Suprapubic skin (tissue), 4 donors: Measurements from ENCODE around the gene TMED10. TPM values are rescaled to one million over a fixed set of nuclear protein-coding genes. Genes with fewer than 3 reads are reported as not detected.

Experiments used
- DNase-seq, 2 donors: peaks; one replicate each; pipeline ENCODE4 v3.0.0-alpha.2; 2019; ENCODE audit warnings: low spot score in 2 of 2
- H3K27ac ChIP-seq: fragments of 200-600 bp; sonication (generic); one replicate; pipeline ENCODE4 v1.5.1; 2019
- H3K27me3 ChIP-seq: fragments of 200-600 bp; sonication (generic); one replicate; pipeline ENCODE4 v1.5.1; 2019
- H3K36me3 ChIP-seq: fragments of 200-600 bp; sonication (generic); one replicate; pipeline ENCODE4 v1.5.1; 2019
- H3K4me1 ChIP-seq: fragments of 200-600 bp; sonication (generic); one replicate; pipeline ENCODE4 v1.5.1; 2019
- H3K4me3 ChIP-seq: fragments of 200-600 bp; sonication (generic); one replicate; pipeline ENCODE4 v1.5.1; 2019; ENCODE audit warnings: mild to moderate bottlenecking
- H3K9me3 ChIP-seq: fragments of 200-600 bp; sonication (generic); one replicate; pipeline ENCODE4 v1.5.1; 2019
- EP300 ChIP-seq: sonication (generic); formaldehyde crosslinking; IDR thresholded peaks from one replicate; pipeline ENCODE4 v1.6.1; 2017; ENCODE audit warnings: antibody characterized with exemption
- POLR2A ChIP-seq, 2 donors: fragments of 450-650 bp; IDR thresholded peaks; one replicate each; pipeline ENCODE4 v1.6.1; 2017; ENCODE audit warnings: antibody characterized with exemption in 2 of 2, mild to moderate bottlenecking in 2 of 2, moderate library complexity in 2 of 2
- POLR2AphosphoS5 ChIP-seq, 3 donors: sonication (generic); formaldehyde crosslinking; IDR thresholded peaks; one replicate each; pipeline ENCODE4 v1.6.1; 2017; ENCODE audit warnings: antibody characterized with exemption in 3 of 3
- WGBS: methylation state at CpG from one replicate; pipeline ENCODE4 v1.1.5; 2018; 5-methylcytosine and 5-hydroxymethylcytosine counted together
- total RNA-seq, 4 donors: library from RNA; depleted of rRNA; stranded (reverse); fragments of >200 nt; gene quantifications; one replicate each; pipeline ENCODE4 v1.1.0, GENCODE V29; 2016
- TF ChIP-seq, protein P1 (sequence below), 2 donors: fragments of 200-600 bp in 1 of 2; fragments of 450-650 bp in 1 of 2; sonication (generic) in 1 of 2; IDR thresholded peaks; one replicate each; pipeline ENCODE4 v1.5.1; 2016 to 2019; ENCODE audit warnings: antibody characterized with exemption in 2 of 2, mild to moderate bottlenecking in 1 of 2, moderate library complexity in 1 of 2

TMED10 gene
- total RNA-seq, 4 donors from 2014 or later, result 123 to 235 (median 198) TPM

DNA sequence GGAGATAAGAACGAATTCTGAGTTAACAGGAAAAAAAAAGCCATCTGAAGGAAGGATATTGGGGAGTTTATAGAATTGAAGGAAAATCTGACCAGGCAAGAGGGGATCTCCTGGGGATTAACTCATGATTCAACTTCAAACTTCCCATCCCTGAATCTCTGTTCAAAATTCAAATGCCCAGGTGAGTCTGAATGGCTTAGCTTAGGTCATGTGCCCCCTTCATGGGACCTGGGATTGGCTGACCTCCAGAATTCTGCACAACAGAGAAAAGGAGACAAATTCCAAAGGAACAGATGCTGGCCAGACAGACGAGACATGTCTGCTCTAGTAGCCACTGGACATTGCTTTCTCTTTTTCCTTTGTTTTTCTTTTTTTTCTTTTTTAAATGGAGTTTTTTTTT is 26.2 kb upstream of the TMED10 start:
- WGBS, result 69% methylated on average over 2 of the region's 2 CpGs
- peaks cover 41% of the 10 kb centered on the region for H3K4me1 ChIP-seq
- TF ChIP-seq EP300, result no peak
- no peak for TF ChIP-seq POLR2A (IDR thresholded peaks at IDR 0.05)
- TF ChIP-seq, protein P1, sequence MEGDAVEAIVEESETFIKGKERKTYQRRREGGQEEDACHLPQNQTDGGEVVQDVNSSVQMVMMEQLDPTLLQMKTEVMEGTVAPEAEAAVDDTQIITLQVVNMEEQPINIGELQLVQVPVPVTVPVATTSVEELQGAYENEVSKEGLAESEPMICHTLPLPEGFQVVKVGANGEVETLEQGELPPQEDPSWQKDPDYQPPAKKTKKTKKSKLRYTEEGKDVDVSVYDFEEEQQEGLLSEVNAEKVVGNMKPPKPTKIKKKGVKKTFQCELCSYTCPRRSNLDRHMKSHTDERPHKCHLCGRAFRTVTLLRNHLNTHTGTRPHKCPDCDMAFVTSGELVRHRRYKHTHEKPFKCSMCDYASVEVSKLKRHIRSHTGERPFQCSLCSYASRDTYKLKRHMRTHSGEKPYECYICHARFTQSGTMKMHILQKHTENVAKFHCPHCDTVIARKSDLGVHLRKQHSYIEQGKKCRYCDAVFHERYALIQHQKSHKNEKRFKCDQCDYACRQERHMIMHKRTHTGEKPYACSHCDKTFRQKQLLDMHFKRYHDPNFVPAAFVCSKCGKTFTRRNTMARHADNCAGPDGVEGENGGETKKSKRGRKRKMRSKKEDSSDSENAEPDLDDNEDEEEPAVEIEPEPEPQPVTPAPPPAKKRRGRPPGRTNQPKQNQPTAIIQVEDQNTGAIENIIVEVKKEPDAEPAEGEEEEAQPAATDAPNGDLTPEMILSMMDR (IDR thresholded peaks at IDR 0.05), result no peak
- TF ChIP-seq POLR2AphosphoS5 (IDR thresholded peaks at IDR 0.05), result no peak
- no peak overlapping the region for H3K4me3 ChIP-seq
- H3K27ac ChIP-seq, result no peak overlapping the region
- no peaks in the 10 kb centered on the region for H3K9me3 ChIP-seq
- H3K27me3 ChIP-seq, result no peaks in the 10 kb centered on the region
- DNase-seq, result no peak
- H3K36me3 ChIP-seq, result no peaks in the 10 kb centered on the region

DNA sequence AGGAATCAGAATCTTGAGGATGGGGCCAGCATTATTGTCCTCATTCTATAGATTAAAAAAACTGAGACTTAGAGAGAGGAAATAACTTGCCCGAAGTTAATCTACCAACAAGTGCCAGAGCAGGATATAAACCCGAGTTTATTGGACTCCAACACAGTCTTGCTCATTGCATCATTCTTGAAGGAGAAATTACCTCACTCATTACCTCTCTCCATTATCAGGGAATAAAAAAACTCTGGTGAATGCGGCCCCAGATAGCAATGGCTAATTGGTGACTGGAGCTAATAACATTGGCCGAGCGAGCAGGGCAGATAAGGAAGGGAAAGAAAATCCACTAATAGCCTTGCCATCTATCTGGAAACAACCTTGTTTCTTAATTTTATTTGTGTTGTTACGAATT is 24.7 kb upstream of the TMED10 start:
- H3K4me1 ChIP-seq, result peaks cover 41% of the 10 kb centered on the region
- TF ChIP-seq POLR2AphosphoS5 (IDR thresholded peaks at IDR 0.05), result no peak
- DNase-seq, result no peak
- no peak overlapping the region for H3K4me3 ChIP-seq
- 72% methylated on average over 6 of the region's 6 CpGs for WGBS
- H3K36me3 ChIP-seq, result no peaks in the 10 kb centered on the region
- no peaks in the 10 kb centered on the region for H3K27me3 ChIP-seq
- no peaks in the 10 kb centered on the region for H3K9me3 ChIP-seq
- H3K27ac ChIP-seq, result peak overlapping the region; percentile 68

DNA sequence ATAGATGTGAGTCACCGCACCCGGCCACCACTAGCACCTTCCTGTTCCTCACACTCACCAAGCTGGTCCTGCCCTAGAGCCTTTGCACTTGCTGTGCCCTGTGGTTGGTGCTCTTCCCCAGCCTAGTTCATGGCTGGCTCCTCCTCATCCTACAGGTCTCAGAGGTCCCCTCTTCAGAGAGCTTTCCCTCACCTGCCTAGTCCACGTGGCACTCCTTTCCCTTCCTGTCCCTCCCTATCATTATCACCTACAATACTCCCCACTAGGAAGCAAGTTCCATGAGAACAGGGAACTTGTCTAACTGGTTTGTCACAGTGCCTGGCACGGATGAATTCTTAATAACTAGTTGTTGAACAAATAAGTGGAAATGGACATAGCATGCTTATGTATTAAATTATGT is 24.0 kb upstream of the TMED10 start:
- Histone ChIP-seq H3K36me3 (no peaks in the 10 kb centered on the region), H3K27ac (peak overlapping the region; percentile 68)

DNA sequence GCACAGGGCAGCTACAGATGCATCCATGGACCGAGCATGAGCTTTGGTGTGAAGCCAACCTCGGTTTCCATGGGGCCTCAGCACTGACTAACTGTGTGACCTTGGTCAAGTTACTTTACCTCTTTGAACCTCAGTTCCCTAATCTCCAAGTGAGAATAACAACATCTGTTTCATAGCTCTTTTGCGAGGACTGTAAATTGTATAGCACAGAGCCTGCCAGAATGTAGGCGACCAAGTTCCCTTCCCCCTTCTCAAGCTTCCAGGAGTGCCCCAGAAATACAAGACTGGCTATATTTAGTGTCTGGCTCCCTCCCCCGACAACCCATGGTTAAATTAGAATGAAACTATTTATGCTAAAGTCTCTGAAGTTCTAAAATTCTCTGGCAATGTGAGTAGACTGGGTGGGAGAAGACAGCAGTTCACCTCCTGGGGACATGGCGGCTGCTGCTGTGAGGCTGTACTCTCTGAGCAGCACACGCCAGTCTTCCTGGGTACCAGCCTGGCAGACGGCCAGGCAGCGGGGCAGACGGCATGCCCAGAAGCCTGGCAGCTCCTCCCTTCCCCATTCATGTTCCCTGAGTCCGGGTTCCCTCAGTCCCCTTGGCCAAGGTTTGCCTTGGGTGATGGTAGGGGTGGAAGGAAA is 22.0 kb upstream of the TMED10 start:
- WGBS, result 43% methylated on average over 11 of the region's 11 CpGs
- Histone ChIP-seq H3K27ac (no peak overlapping the region), H3K9me3 (no peaks in the 10 kb centered on the region), H3K4me1 (peaks cover 24% of the 10 kb centered on the region), H3K4me3 (no peak overlapping the region), H3K27me3 (no peaks in the 10 kb centered on the region), H3K36me3 (no peaks in the 10 kb centered on the region)
- TF ChIP-seq, protein P1 (IDR thresholded peaks at IDR 0.05), result no peak
- TF ChIP-seq EP300 (no peak), POLR2A (IDR thresholded peaks at IDR 0.05) (no peak)
- DNase-seq, result no peak

More for the DNA sequence above, 24.0 kb upstream of the TMED10 start:
- Histone ChIP-seq H3K9me3 (no peaks in the 10 kb centered on the region), H3K27me3 (no peaks in the 10 kb centered on the region), H3K4me1 (peaks cover 41% of the 10 kb centered on the region), H3K4me3 (no peak overlapping the region)
- DNase-seq, result no peak
- TF ChIP-seq POLR2AphosphoS5 (IDR thresholded peaks at IDR 0.05) (peak in 2 of 3 donors; percentile 46 to 75), EP300 (no peak)
- WGBS, result 53% methylated on average over 4 of the region's 4 CpGs

DNA sequence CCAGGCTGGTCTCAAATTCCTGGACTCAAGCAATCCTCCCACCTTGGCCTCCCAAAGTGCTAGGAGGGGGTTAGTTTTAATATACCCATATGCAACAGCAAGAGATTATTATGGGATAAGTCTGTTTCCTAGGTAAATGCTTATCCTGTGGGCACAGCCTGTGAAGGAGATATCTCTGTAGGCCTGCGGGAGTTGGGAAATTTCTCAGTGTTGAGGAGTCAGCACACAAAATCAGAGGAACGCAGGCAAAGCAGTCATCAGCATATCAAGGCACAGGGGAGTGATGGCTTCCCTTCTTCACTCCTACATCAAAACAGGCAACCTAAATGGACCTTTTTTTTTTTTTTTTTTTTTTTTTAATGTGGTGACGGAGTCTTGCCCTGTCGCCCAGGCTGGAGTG is 20.9 kb upstream of the TMED10 start:
- 95% methylated on average over 4 of the region's 4 CpGs for WGBS
- no peaks in the 10 kb centered on the region for H3K9me3 ChIP-seq
- no peaks in the 10 kb centered on the region for H3K36me3 ChIP-seq
- no peak overlapping the region for H3K4me3 ChIP-seq
- H3K27me3 ChIP-seq, result no peaks in the 10 kb centered on the region
- DNase-seq, result no peak
- peaks cover 19% of the 10 kb centered on the region for H3K4me1 ChIP-seq
- TF ChIP-seq EP300 (no peak), POLR2AphosphoS5 (IDR thresholded peaks at IDR 0.05) (no peak), POLR2A (IDR thresholded peaks at IDR 0.05) (no peak)
- TF ChIP-seq, protein P1 (IDR thresholded peaks at IDR 0.05), result no peak
- H3K27ac ChIP-seq, result no peak overlapping the region

DNA sequence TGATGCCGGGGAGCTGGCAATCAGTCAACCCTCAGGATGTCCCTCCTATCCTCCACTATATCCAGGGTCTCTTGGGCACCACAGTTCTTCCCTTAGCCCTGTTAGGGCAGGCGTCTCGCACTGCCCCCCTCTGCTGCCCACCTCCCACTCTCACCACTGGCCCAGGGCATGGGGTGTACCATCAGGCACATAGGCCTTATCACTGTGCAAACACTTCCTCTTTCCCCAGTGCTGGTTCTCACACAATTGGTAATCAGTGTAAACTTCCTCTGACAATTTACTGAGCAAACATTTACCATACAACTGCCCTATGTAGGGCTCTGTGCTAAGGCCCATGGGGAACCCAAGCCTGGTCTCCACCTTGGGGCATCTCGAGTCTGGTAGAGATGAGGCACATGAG is 20.1 kb upstream of the TMED10 start:
- TF ChIP-seq POLR2AphosphoS5 (IDR thresholded peaks at IDR 0.05) (no peak), EP300 (no peak), POLR2A (IDR thresholded peaks at IDR 0.05) (no peak)
- TF ChIP-seq, protein P1 (IDR thresholded peaks at IDR 0.05), result no peak

More for the DNA sequence above, 20.1 kb upstream of the TMED10 start:
- 90% methylated on average over 4 of the region's 4 CpGs for WGBS
- no peaks in the 10 kb centered on the region for H3K9me3 ChIP-seq
- peaks cover 19% of the 10 kb centered on the region for H3K4me1 ChIP-seq
- no peaks in the 10 kb centered on the region for H3K36me3 ChIP-seq
- no peaks in the 10 kb centered on the region for H3K27me3 ChIP-seq
- DNase-seq, result no peak
- no peak overlapping the region for H3K27ac ChIP-seq
- no peak overlapping the region for H3K4me3 ChIP-seq
